WTC11 (cell line): Measurements from ENCODE around the gene TMEM272. TPM values are rescaled to one million over a fixed set of nuclear protein-coding genes. Genes with fewer than 3 reads are reported as not detected.

Source experiments
- ATAC-seq: fragments of 200-7000 bp; cut with Tn5 transposase; 2 replicates; pipeline ENCODE4 v1.10.0; 2021; ENCODE audit warnings: mild to moderate bottlenecking, moderate library complexity
- CTCF ChIA-PET: fragments of 300-600 bp; sonication (Branson Sonifier 250); formaldehyde crosslinking; loops from one replicate; lab custom pipeline; 2021; ENCODE audit warnings: antibody characterized with exemption; lab: Charles Lee
- POLR2A ChIA-PET: fragments of 350-600 bp; sonication (Branson Sonifier 250); formaldehyde crosslinking; loops from one replicate; lab custom pipeline; 2021; ENCODE audit warnings: antibody characterized with exemption; lab: Charles Lee
- DNase-seq: peaks from one replicate; pipeline ENCODE4 v3.0.0; 2021; ENCODE audit warnings: low spot score
- H3K27ac Mint-ChIP-seq: 2 replicates; pipeline ENCODE4 v1.8.0; 2021; ENCODE audit warnings: mixed read lengths
- H3K27me3 Mint-ChIP-seq: 2 replicates; pipeline ENCODE4 v1.8.0; 2021; ENCODE audit warnings: low read depth, mild to moderate bottlenecking, moderate library complexity, mixed read lengths
- H3K36me3 Mint-ChIP-seq: 2 replicates; pipeline ENCODE4 v1.8.0; 2021; ENCODE audit warnings: mixed read lengths
- H3K4me1 Mint-ChIP-seq: 2 replicates; pipeline ENCODE4 v1.8.0; 2022; ENCODE audit warnings: mixed read lengths
- H3K4me3 Mint-ChIP-seq: 2 replicates; pipeline ENCODE4 v1.8.0; 2021; ENCODE audit warnings: mild to moderate bottlenecking, moderate library complexity, mixed read lengths
- H3K9me3 Mint-ChIP-seq: 2 replicates; pipeline ENCODE4 v1.8.0; 2021; ENCODE audit warnings: mixed read lengths
- CREB1 ChIP-seq: sonication (generic); formaldehyde crosslinking; IDR thresholded peaks from 2 replicates; pipeline ENCODE4 v1.8.0; 2023; ENCODE audit warnings: mild to moderate bottlenecking, missing genetic modification reagents
- EMX1 ChIP-seq: fragments of 250-450 bp; sonication (Bioruptor Pico); IDR thresholded peaks from 2 replicates; pipeline ENCODE4 v1.8.0; 2021; ENCODE audit warnings: mild to moderate bottlenecking
- ETV6 ChIP-seq: sonication (generic); formaldehyde crosslinking; IDR thresholded peaks from 2 replicates; pipeline ENCODE4 v1.8.1; 2022; ENCODE audit warnings: mild to moderate bottlenecking, missing genetic modification reagents
- FOXJ3 ChIP-seq: sonication (generic); formaldehyde crosslinking; IDR thresholded peaks from 2 replicates; pipeline ENCODE4 v1.9.0; 2021; ENCODE audit warnings: missing genetic modification reagents, mild to moderate bottlenecking, borderline replicate concordance
- GTF2I ChIP-seq: fragments of 250-450 bp; sonication (Bioruptor Pico); conservative IDR thresholded peaks from 2 replicates; pipeline ENCODE4 v1.4.0; 2021; ENCODE audit warnings: mild to moderate bottlenecking
- MXD4 ChIP-seq: fragments of 250-450 bp; sonication (Bioruptor Pico); IDR thresholded peaks from 2 replicates; pipeline ENCODE4 v1.8.0; 2021; ENCODE audit warnings: mild to moderate bottlenecking, moderate library complexity, borderline replicate concordance
- MYBL2 ChIP-seq: sonication (generic); formaldehyde crosslinking; IDR thresholded peaks from 2 replicates; pipeline ENCODE4 v1.8.1; 2023; ENCODE audit warnings: mild to moderate bottlenecking, moderate library complexity, missing genetic modification reagents
- NFATC4 ChIP-seq: fragments of 250-450 bp; sonication (Bioruptor Pico); IDR thresholded peaks from 2 replicates; pipeline ENCODE4 v1.9.0; 2021; ENCODE audit warnings: mild to moderate bottlenecking
- TCF7 ChIP-seq: sonication (generic); formaldehyde crosslinking; IDR thresholded peaks from 2 replicates; pipeline ENCODE4 v1.8.0; 2022; ENCODE audit warnings: mild to moderate bottlenecking, low read depth, missing genetic modification reagents, moderate library complexity
- ZBTB21 ChIP-seq: sonication (generic); formaldehyde crosslinking; IDR thresholded peaks from 2 replicates; pipeline ENCODE4 v1.8.1; 2023; ENCODE audit warnings: mild to moderate bottlenecking, missing genetic modification reagents, borderline replicate concordance
- ZNF232 ChIP-seq: sonication (generic); formaldehyde crosslinking; IDR thresholded peaks from 2 replicates; pipeline ENCODE4 v1.8.0; 2022; ENCODE audit warnings: mild to moderate bottlenecking, missing genetic modification reagents
- ZNF317 ChIP-seq: sonication (generic); formaldehyde crosslinking; IDR thresholded peaks from 2 replicates; pipeline ENCODE4 v1.8.1; 2023; ENCODE audit warnings: low read depth, mild to moderate bottlenecking, moderate library complexity, missing genetic modification reagents, borderline replicate concordance
- total RNA-seq: library from RNA; stranded (reverse); gene quantifications from 3 replicates; pipeline ENCODE4 v1.2.3, GENCODE V29; 2021
- TF ChIP-seq, protein P1 (sequence below): sonication (generic); formaldehyde crosslinking; IDR thresholded peaks from 2 replicates; pipeline ENCODE4 v1.8.1; 2023; ENCODE audit warnings: mild to moderate bottlenecking, missing genetic modification reagents, borderline replicate concordance
- TF ChIP-seq, protein P2 (sequence below): sonication (generic); formaldehyde crosslinking; IDR thresholded peaks from 2 replicates; pipeline ENCODE4 v1.8.1; 2023; ENCODE audit warnings: mild to moderate bottlenecking, missing genetic modification reagents, moderate library complexity
- TF ChIP-seq, protein P3 (sequence below): fragments of 250-450 bp; sonication (Bioruptor Pico); IDR thresholded peaks from 2 replicates; pipeline ENCODE4 v1.8.0; 2021; ENCODE audit warnings: mild to moderate bottlenecking
- TF ChIP-seq, protein P4 (sequence below): fragments of 250-450 bp; sonication (Bioruptor Pico); conservative IDR thresholded peaks from 2 replicates; pipeline ENCODE4 v1.9.0; 2021; ENCODE audit warnings: mild to moderate bottlenecking
- TF ChIP-seq, protein P5 (sequence below): sonication (generic); formaldehyde crosslinking; IDR thresholded peaks from 2 replicates; pipeline ENCODE4 v1.8.0; 2022; ENCODE audit warnings: mild to moderate bottlenecking, missing genetic modification reagents
- TF ChIP-seq, protein P6 (sequence below): sonication (generic); formaldehyde crosslinking; IDR thresholded peaks from 2 replicates; pipeline ENCODE4 v1.8.0; 2022; ENCODE audit warnings: mild to moderate bottlenecking, missing genetic modification reagents
- TF ChIP-seq, protein P7 (sequence below): sonication (generic); formaldehyde crosslinking; conservative IDR thresholded peaks from 2 replicates; pipeline ENCODE4 v1.8.1; 2022; ENCODE audit warnings: mild to moderate bottlenecking, missing genetic modification reagents

The TMEM272 gene
- total RNA-seq, 1 experiment from 2014 or later, result not detected

DNA sequence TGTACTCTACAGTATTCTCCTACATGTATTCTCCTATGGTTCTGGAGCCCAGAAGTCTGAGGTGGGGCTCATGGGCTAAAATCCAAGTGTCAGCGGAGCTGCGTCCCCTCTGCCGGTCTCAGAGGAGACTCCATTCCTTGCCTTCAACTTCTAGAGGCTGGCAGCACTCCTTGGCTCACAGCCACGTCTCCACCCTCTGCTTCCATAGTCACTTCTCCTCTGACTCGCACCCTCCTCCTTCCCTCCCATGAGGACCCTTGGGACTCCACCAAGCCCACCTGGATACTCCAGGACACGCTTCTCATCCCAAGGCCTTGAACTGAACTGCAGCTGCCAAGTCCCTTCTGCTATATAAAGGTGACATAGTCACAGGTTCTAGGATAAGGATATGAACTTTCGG is 68.8 kb downstream of the TMEM272 start:
- no peaks in the 10 kb centered on the region; the same call in 1 of the 2 replicates for H3K9me3 Mint-ChIP-seq
- ATAC-seq (no peak), DNase-seq (no peak)
- no peaks in the 10 kb centered on the region for H3K36me3 Mint-ChIP-seq
- CTCF ChIA-PET, result no interaction called here
- TF ChIP-seq CREB1 (CRISPR knock-in tag) (no peak), MYBL2 (CRISPR knock-in tag) (no peak), ZBTB21 (CRISPR knock-in tag) (no peak), EMX1 (CRISPR knock-in tag) (no peak), ETV6 (CRISPR knock-in tag) (no peak)
- no peak overlapping the region for H3K4me3 Mint-ChIP-seq
- H3K27ac Mint-ChIP-seq, result no peak overlapping the region
- POLR2A ChIA-PET, result no interaction called here
- H3K4me1 Mint-ChIP-seq, result peaks cover 9% of the 10 kb centered on the region
- H3K27me3 Mint-ChIP-seq, result no peaks in the 10 kb centered on the region

DNA sequence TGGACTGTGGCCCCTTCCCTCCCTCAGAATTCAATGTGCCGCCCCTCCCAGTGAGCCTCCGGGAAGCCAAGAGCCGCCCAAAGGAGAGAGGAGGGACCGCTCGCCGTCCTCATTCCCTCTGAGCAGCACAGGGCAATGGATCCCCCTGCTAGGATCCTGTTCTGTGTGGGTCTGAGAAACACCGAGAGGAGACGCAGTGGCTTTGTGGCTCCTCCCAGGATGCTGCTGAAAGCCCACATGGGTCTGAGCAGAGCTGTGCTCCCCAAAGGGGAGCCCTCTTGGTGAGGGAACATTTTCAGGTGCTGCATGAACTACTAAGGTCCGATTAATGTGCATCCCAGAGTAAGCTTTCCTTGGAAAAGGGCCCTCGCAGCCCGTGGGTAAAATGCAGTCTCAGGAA is 71.5 kb downstream of the TMEM272 start:
- H3K4me1 Mint-ChIP-seq, result peaks cover 13% of the 10 kb centered on the region
- no peak overlapping the region for H3K4me3 Mint-ChIP-seq
- no peak overlapping the region for H3K27ac Mint-ChIP-seq
- ChIA-PET CTCF (interaction anchor here (7.3 kb wide), 1 partner anchor 25 kb away, joined by 65 read pairs; no protein-coding TSS in a partner anchor), POLR2A (no interaction called here)
- no peaks in the 10 kb centered on the region; the same call in 1 of the 2 replicates for H3K9me3 Mint-ChIP-seq
- no peaks in the 10 kb centered on the region for H3K27me3 Mint-ChIP-seq
- TF ChIP-seq, protein P1, sequence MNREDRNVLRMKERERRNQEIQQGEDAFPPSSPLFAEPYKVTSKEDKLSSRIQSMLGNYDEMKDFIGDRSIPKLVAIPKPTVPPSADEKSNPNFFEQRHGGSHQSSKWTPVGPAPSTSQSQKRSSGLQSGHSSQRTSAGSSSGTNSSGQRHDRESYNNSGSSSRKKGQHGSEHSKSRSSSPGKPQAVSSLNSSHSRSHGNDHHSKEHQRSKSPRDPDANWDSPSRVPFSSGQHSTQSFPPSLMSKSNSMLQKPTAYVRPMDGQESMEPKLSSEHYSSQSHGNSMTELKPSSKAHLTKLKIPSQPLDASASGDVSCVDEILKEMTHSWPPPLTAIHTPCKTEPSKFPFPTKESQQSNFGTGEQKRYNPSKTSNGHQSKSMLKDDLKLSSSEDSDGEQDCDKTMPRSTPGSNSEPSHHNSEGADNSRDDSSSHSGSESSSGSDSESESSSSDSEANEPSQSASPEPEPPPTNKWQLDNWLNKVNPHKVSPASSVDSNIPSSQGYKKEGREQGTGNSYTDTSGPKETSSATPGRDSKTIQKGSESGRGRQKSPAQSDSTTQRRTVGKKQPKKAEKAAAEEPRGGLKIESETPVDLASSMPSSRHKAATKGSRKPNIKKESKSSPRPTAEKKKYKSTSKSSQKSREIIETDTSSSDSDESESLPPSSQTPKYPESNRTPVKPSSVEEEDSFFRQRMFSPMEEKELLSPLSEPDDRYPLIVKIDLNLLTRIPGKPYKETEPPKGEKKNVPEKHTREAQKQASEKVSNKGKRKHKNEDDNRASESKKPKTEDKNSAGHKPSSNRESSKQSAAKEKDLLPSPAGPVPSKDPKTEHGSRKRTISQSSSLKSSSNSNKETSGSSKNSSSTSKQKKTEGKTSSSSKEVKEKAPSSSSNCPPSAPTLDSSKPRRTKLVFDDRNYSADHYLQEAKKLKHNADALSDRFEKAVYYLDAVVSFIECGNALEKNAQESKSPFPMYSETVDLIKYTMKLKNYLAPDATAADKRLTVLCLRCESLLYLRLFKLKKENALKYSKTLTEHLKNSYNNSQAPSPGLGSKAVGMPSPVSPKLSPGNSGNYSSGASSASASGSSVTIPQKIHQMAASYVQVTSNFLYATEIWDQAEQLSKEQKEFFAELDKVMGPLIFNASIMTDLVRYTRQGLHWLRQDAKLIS, result no peak
- TF ChIP-seq, protein P2, sequence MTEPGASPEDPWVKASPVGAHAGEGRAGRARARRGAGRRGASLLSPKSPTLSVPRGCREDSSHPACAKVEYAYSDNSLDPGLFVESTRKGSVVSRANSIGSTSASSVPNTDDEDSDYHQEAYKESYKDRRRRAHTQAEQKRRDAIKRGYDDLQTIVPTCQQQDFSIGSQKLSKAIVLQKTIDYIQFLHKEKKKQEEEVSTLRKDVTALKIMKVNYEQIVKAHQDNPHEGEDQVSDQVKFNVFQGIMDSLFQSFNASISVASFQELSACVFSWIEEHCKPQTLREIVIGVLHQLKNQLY (CRISPR knock-in tag), result no peak
- no peak for TF ChIP-seq GTF2I (CRISPR knock-in tag)
- TF ChIP-seq, protein P3, sequence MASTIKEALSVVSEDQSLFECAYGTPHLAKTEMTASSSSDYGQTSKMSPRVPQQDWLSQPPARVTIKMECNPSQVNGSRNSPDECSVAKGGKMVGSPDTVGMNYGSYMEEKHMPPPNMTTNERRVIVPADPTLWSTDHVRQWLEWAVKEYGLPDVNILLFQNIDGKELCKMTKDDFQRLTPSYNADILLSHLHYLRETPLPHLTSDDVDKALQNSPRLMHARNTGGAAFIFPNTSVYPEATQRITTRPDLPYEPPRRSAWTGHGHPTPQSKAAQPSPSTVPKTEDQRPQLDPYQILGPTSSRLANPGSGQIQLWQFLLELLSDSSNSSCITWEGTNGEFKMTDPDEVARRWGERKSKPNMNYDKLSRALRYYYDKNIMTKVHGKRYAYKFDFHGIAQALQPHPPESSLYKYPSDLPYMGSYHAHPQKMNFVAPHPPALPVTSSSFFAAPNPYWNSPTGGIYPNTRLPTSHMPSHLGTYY (CRISPR knock-in tag), result no peak
- TF ChIP-seq FOXJ3 (CRISPR knock-in tag), result no peak
- TF ChIP-seq, protein P4, sequence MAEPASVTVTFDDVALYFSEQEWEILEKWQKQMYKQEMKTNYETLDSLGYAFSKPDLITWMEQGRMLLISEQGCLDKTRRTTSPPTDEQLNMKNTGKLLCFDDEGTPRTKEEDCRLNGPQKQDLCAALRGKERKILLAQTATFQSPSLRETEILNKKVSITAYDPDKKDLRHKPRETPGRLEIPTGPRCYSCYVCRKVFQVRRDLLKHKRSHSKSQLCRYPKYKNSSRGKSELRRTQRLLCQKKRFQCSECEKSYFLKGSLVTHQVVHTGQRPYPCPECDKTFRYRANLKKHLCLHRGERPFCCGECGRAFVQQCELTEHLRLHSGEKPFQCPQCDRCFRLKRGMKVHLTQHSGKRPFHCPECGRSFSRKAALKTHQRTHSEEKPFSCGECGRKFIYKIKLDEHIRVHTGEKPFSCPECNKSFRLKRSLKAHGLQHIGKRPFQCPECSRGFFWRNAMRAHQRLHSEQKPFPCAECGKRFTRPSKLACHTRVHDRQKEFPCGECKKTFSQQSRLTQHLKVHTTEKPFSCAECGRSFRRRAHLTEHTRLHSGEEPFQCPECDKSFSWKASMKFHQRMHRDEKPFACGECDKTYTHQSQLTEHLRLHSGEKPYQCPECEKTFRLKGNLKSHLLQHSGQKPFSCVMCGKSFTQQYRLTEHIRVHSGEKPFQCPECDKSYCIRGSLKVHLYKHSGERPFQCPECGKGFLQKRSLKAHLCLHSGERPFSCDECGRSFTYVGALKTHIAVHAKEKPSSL (CRISPR knock-in tag), result no peak
- DNase-seq (no peak), ATAC-seq (no peak)
- H3K36me3 Mint-ChIP-seq, result no peaks in the 10 kb centered on the region

DNA sequence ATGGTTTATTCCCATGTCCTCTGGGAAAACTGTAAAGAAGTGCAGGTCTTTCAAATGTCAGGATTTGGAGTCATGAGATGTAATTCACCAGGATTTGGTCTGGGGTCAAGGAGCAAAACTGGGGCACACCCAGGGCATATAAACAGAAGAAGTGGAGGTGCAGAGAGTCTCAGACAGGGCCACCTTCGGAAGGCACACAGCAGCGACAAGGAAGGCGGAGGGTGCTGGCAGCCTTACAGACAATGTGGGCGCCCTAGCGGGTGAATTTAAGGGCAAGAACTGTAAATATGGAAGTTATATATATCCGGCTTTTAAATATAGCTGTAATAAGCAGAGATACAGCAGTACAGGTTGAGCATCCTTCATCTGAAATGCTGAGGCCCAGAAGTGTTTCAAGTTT is 72.2 kb downstream of the TMEM272 start:
- no peak for DNase-seq
- CTCF ChIA-PET, result interaction anchor here (7.3 kb wide), 1 partner anchor 25 kb away, joined by 65 read pairs; no protein-coding TSS in a partner anchor

More for the DNA sequence above, 72.2 kb downstream of the TMEM272 start:
- no peak overlapping the region; the same call in 1 of the 2 replicates for H3K27ac Mint-ChIP-seq
- TF ChIP-seq ZNF317 (CRISPR knock-in tag), result no peak
- TF ChIP-seq EMX1 (CRISPR knock-in tag), result no peak
- TF ChIP-seq, protein P5, sequence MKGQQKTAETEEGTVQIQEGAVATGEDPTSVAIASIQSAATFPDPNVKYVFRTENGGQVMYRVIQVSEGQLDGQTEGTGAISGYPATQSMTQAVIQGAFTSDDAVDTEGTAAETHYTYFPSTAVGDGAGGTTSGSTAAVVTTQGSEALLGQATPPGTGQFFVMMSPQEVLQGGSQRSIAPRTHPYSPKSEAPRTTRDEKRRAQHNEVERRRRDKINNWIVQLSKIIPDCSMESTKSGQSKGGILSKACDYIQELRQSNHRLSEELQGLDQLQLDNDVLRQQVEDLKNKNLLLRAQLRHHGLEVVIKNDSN (CRISPR knock-in tag), result no peak
- TF ChIP-seq ZNF232 (CRISPR knock-in tag), result no peak
- no peak for TF ChIP-seq MYBL2 (CRISPR knock-in tag)
- TF ChIP-seq, protein P6, sequence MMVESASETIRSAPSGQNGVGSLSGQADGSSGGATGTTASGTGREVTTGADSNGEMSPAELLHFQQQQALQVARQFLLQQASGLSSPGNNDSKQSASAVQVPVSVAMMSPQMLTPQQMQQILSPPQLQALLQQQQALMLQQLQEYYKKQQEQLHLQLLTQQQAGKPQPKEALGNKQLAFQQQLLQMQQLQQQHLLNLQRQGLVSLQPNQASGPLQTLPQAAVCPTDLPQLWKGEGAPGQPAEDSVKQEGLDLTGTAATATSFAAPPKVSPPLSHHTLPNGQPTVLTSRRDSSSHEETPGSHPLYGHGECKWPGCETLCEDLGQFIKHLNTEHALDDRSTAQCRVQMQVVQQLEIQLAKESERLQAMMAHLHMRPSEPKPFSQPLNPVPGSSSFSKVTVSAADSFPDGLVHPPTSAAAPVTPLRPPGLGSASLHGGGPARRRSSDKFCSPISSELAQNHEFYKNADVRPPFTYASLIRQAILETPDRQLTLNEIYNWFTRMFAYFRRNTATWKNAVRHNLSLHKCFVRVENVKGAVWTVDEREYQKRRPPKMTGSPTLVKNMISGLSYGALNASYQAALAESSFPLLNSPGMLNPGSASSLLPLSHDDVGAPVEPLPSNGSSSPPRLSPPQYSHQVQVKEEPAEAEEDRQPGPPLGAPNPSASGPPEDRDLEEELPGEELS (CRISPR knock-in tag), result no peak
- TF ChIP-seq NFATC4, result no peak
- no peak for TF ChIP-seq MXD4 (CRISPR knock-in tag)
- TF ChIP-seq, protein P7, sequence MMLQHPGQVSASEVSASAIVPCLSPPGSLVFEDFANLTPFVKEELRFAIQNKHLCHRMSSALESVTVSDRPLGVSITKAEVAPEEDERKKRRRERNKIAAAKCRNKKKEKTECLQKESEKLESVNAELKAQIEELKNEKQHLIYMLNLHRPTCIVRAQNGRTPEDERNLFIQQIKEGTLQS, result no peak
- no peak for TF ChIP-seq TCF7
- TF ChIP-seq, all 79 proteins: peak for 0
- no peaks in the 10 kb centered on the region for H3K36me3 Mint-ChIP-seq
- POLR2A ChIA-PET, result no interaction called here
- H3K9me3 Mint-ChIP-seq, result no peaks in the 10 kb centered on the region; the same call in 1 of the 2 replicates
- H3K4me3 Mint-ChIP-seq, result no peak overlapping the region
- no peaks in the 10 kb centered on the region for H3K27me3 Mint-ChIP-seq
- no peak for ATAC-seq
- H3K4me1 Mint-ChIP-seq, result peaks cover 19% of the 10 kb centered on the region
